ENCODE measurements around the gene RTN4. TPM values are rescaled to one million over a fixed set of nuclear protein-coding genes. Genes with fewer than 3 reads are reported as not detected.
"Not testable (repeated sequence)": the region's sequence is repeated elsewhere in the genome, so short reads cannot be mapped to it uniquely, and the experiment has no call there.

Gene RTN4
- total RNA-seq, 2 donors from 2014 or later = 74.9 to 131 TPM

- not testable (repeated sequence) for H3K9me3 Mint-ChIP-seq; H3K4me3 Mint-ChIP-seq; ATAC-seq (replicated peaks); H3K27me3 Mint-ChIP-seq; H3K27ac Mint-ChIP-seq
- peaks cover 20% of the 10 kb centered on the region for H3K36me3 Mint-ChIP-seq (ENCODE audit: low read depth)
- H3K4me1 Mint-ChIP-seq = peaks cover 34% of the 10 kb centered on the region
These were observed 59.6 kb downstream of the RTN4 start for GRCh38 chr2:54990694-54991093.

- Mint-ChIP-seq H3K27me3 (no peaks in the 10 kb centered on the region), H3K4me3 (no peak overlapping the region), H3K27ac (no peak overlapping the region), H3K9me3 (no peaks in the 10 kb centered on the region), H3K4me1 (peaks cover 32% of the 10 kb centered on the region), H3K36me3 (ENCODE audit: low read depth) (peaks cover 33% of the 10 kb centered on the region)
- no peak for ATAC-seq (replicated peaks)
These were observed 61.6 kb downstream of the RTN4 start for GRCh38 chr2:54988612-54989011.

- H3K36me3 Mint-ChIP-seq (ENCODE audit: low read depth) = peaks cover 53% of the 10 kb centered on the region
- H3K27me3 Mint-ChIP-seq = no peaks in the 10 kb centered on the region
- ATAC-seq (replicated peaks) = no peak
- H3K27ac Mint-ChIP-seq = no peak overlapping the region
- no peak overlapping the region for H3K4me3 Mint-ChIP-seq
- no peaks in the 10 kb centered on the region for H3K9me3 Mint-ChIP-seq
- H3K4me1 Mint-ChIP-seq = peaks cover 22% of the 10 kb centered on the region
These were observed 64.0 kb downstream of the RTN4 start for GRCh38 chr2:54986264-54986663.

- Mint-ChIP-seq H3K27me3 (no peaks in the 10 kb centered on the region), H3K4me1 (peaks cover 20% of the 10 kb centered on the region), H3K9me3 (no peaks in the 10 kb centered on the region), H3K36me3 (ENCODE audit: low read depth) (peaks cover 63% of the 10 kb centered on the region), H3K4me3 (no peak overlapping the region), H3K27ac (no peak overlapping the region)
- no peak for ATAC-seq (replicated peaks)
These were observed 65.8 kb downstream of the RTN4 start for GRCh38 chr2:54984476-54984875.

GRCh38 chr2:54983345-54984220 lies 66.7 kb downstream of the RTN4 start:
- H3K4me3 Mint-ChIP-seq = no peak overlapping the region
- H3K4me1 Mint-ChIP-seq = peaks cover 17% of the 10 kb centered on the region
- no peaks in the 10 kb centered on the region for H3K9me3 Mint-ChIP-seq
- H3K27ac Mint-ChIP-seq = peak overlapping the region; percentile 30
- peaks cover 63% of the 10 kb centered on the region for H3K36me3 Mint-ChIP-seq (ENCODE audit: low read depth)
- H3K27me3 Mint-ChIP-seq = no peaks in the 10 kb centered on the region
- no peak for ATAC-seq (replicated peaks)

GRCh38 chr2:54981385-54981784 lies 68.9 kb downstream of the RTN4 start:
- no peaks in the 10 kb centered on the region for H3K27me3 Mint-ChIP-seq
- peaks cover 68% of the 10 kb centered on the region for H3K36me3 Mint-ChIP-seq (ENCODE audit: low read depth)

GRCh38 chr2:54979321-54980044 lies 70.8 kb downstream of the RTN4 start:
- Mint-ChIP-seq H3K36me3 (ENCODE audit: low read depth) (peaks cover 61% of the 10 kb centered on the region), H3K4me3 (no peak overlapping the region), H3K9me3 (no peaks in the 10 kb centered on the region), H3K4me1 (peaks cover 14% of the 10 kb centered on the region), H3K27me3 (no peaks in the 10 kb centered on the region), H3K27ac (no peak overlapping the region)
- no peak for ATAC-seq (replicated peaks)

More at GRCh38 chr2:54981385-54981784, 68.9 kb downstream of the RTN4 start:
- no peak for ATAC-seq (replicated peaks)
- no peak overlapping the region for H3K27ac Mint-ChIP-seq
- H3K4me3 Mint-ChIP-seq = no peak overlapping the region
- H3K9me3 Mint-ChIP-seq = no peaks in the 10 kb centered on the region
- H3K4me1 Mint-ChIP-seq = peaks cover 20% of the 10 kb centered on the region

- Mint-ChIP-seq H3K4me1 (peaks cover 6% of the 10 kb centered on the region), H3K9me3 (no peaks in the 10 kb centered on the region), H3K27me3 (no peaks in the 10 kb centered on the region), H3K27ac (peak overlapping the region; percentile 56), H3K36me3 (ENCODE audit: low read depth) (peaks cover 57% of the 10 kb centered on the region), H3K4me3 (no peak overlapping the region)
- ATAC-seq (replicated peaks) = no peak
These were observed 73.1 kb downstream of the RTN4 start for GRCh38 chr2:54977149-54977548.

- H3K4me3 Mint-ChIP-seq = no peak overlapping the region
- no peak overlapping the region for H3K27ac Mint-ChIP-seq
- peaks cover 6% of the 10 kb centered on the region for H3K4me1 Mint-ChIP-seq
- H3K36me3 Mint-ChIP-seq (ENCODE audit: low read depth) = peaks cover 59% of the 10 kb centered on the region
- ATAC-seq (replicated peaks) = no peak
- no peaks in the 10 kb centered on the region for H3K27me3 Mint-ChIP-seq
- H3K9me3 Mint-ChIP-seq = no peaks in the 10 kb centered on the region
These were observed 74.4 kb downstream of the RTN4 start for GRCh38 chr2:54975598-54976492.

- Mint-ChIP-seq H3K9me3 (no peaks in the 10 kb centered on the region), H3K4me1 (peaks cover 6% of the 10 kb centered on the region), H3K36me3 (ENCODE audit: low read depth) (peaks cover 60% of the 10 kb centered on the region), H3K4me3 (no peak overlapping the region), H3K27me3 (no peaks in the 10 kb centered on the region), H3K27ac (no peak overlapping the region)
- no peak for ATAC-seq (replicated peaks)
These were observed 75.1 kb downstream of the RTN4 start for GRCh38 chr2:54975175-54975574.

- Mint-ChIP-seq H3K27ac (no peak overlapping the region), H3K27me3 (no peaks in the 10 kb centered on the region), H3K4me3 (no peak overlapping the region), H3K36me3 (ENCODE audit: low read depth) (peaks cover 46% of the 10 kb centered on the region), H3K4me1 (peaks cover 17% of the 10 kb centered on the region), H3K9me3 (no peaks in the 10 kb centered on the region)
- no peak for ATAC-seq (replicated peaks)
These were observed 80.3 kb downstream of the RTN4 start for GRCh38 chr2:54969940-54970338.

- ATAC-seq (replicated peaks) = no peak
- no peaks in the 10 kb centered on the region for H3K9me3 Mint-ChIP-seq
- H3K36me3 Mint-ChIP-seq (ENCODE audit: low read depth) = peaks cover 46% of the 10 kb centered on the region
- peaks cover 18% of the 10 kb centered on the region for H3K4me1 Mint-ChIP-seq
- H3K4me3 Mint-ChIP-seq = no peak overlapping the region
- H3K27me3 Mint-ChIP-seq = no peaks in the 10 kb centered on the region
- no peak overlapping the region for H3K27ac Mint-ChIP-seq
These were observed 80.8 kb downstream of the RTN4 start for GRCh38 chr2:54969295-54969939.

GRCh38 chr2:54968561-54969218 lies 81.6 kb downstream of the RTN4 start:
- Mint-ChIP-seq H3K36me3 (ENCODE audit: low read depth) (peaks cover 44% of the 10 kb centered on the region), H3K4me1 (peaks cover 18% of the 10 kb centered on the region), H3K27ac (no peak overlapping the region), H3K4me3 (no peak overlapping the region), H3K27me3 (no peaks in the 10 kb centered on the region), H3K9me3 (no peaks in the 10 kb centered on the region)
- ATAC-seq (replicated peaks) = no peak
